Esophagus muscularis mucosa (tissue), 4 donors: ENCODE results near the gene DIP2B. TPM values are rescaled to one million over a fixed set of nuclear protein-coding genes. Genes with fewer than 3 reads are reported as not detected.
A peak's percentile ranks its signal among the peaks of the same experiment; 100 is the strongest.
"Not testable (repeated sequence)": the region's sequence is repeated elsewhere in the genome, so short reads cannot be mapped to it uniquely, and the experiment has no call there.

ENCODE experiments used
- DNase-seq: peaks from one replicate; pipeline ENCODE4 v3.0.0-alpha.2; 2017; ENCODE audit errors: extremely low spot score
- H3K27ac ChIP-seq, 4 donors: fragments of 200-600 bp; sonication (generic); replicated peaks in 1 of 4; 1 replicate in 3 of 4; 2 replicates in 1 of 4; pipeline ENCODE4 v1.5.1; 2016 to 2019; ENCODE audit warnings: mild to moderate bottlenecking in 1 of 4
- H3K27me3 ChIP-seq, 4 donors: fragments of 200-600 bp; sonication (generic); one replicate each; pipeline versions ENCODE4 v1.5.1 to v1.6.0; 2016 to 2019
- H3K36me3 ChIP-seq, 4 donors: fragments of 200-600 bp; sonication (generic); one replicate each; pipeline ENCODE4 v1.5.1; 2016 to 2019
- H3K4me1 ChIP-seq, 4 donors: fragments of 200-600 bp; sonication (generic); one replicate each; pipeline ENCODE4 v1.5.1; 2016 to 2019
- H3K4me3 ChIP-seq, 4 donors: fragments of 200-600 bp; sonication (generic); 1 replicate in 2 of 4; 2 replicates in 2 of 4; pipeline ENCODE4 v1.5.1; 2016 to 2019; ENCODE audit warnings: mild to moderate bottlenecking in 4 of 4, moderate library complexity in 1 of 4
- H3K9me3 ChIP-seq, 4 donors: fragments of 200-600 bp; sonication (generic); 1 replicate in 3 of 4; 2 replicates in 1 of 4; pipeline ENCODE4 v1.5.1; 2016 to 2019
- EP300 ChIP-seq: sonication (generic); formaldehyde crosslinking; IDR thresholded peaks from one replicate; pipeline ENCODE4 v1.6.1; 2017; ENCODE audit warnings: antibody characterized with exemption
- POLR2A ChIP-seq: fragments of 450-650 bp; IDR thresholded peaks from one replicate; pipeline ENCODE4 v1.6.1; 2017; ENCODE audit warnings: antibody characterized with exemption, moderate library complexity, mild to moderate bottlenecking, low read depth
- POLR2AphosphoS5 ChIP-seq, 2 donors: sonication (generic); formaldehyde crosslinking; IDR thresholded peaks; one replicate each; pipeline ENCODE4 v1.6.1; 2017; ENCODE audit warnings: antibody characterized with exemption in 2 of 2
- WGBS: methylation state at CpG from one replicate; pipeline ENCODE4 v1.1.5; 2018; 5-methylcytosine and 5-hydroxymethylcytosine counted together
- intact Hi-C: fragments of 100-400 bp; cut with DNase I; formaldehyde crosslinking; loops from one replicate; pipeline ENCODE4 v1.15.1; 2023
- total RNA-seq, 4 donors: library from RNA; depleted of rRNA; stranded (reverse); fragments of >200 nt; gene quantifications; one replicate each; pipeline versions ENCODE4 v1.1.0 to v1.2.1, GENCODE V29; 2016
- TF ChIP-seq, protein P1 (sequence below), 3 experiments: fragments of 200-600 bp in 2 of 3; fragments of 450-650 bp in 1 of 3; sonication (generic) in 2 of 3; IDR thresholded peaks; one replicate each; pipeline ENCODE4 v1.5.1; 2017 to 2019; ENCODE audit warnings: antibody characterized with exemption in 3 of 3, mild to moderate bottlenecking in 2 of 3, moderate library complexity in 1 of 3

Gene DIP2B
- total RNA-seq, 4 donors from 2014 or later: 18.7 to 23.0 (median 20.6) TPM

DNA sequence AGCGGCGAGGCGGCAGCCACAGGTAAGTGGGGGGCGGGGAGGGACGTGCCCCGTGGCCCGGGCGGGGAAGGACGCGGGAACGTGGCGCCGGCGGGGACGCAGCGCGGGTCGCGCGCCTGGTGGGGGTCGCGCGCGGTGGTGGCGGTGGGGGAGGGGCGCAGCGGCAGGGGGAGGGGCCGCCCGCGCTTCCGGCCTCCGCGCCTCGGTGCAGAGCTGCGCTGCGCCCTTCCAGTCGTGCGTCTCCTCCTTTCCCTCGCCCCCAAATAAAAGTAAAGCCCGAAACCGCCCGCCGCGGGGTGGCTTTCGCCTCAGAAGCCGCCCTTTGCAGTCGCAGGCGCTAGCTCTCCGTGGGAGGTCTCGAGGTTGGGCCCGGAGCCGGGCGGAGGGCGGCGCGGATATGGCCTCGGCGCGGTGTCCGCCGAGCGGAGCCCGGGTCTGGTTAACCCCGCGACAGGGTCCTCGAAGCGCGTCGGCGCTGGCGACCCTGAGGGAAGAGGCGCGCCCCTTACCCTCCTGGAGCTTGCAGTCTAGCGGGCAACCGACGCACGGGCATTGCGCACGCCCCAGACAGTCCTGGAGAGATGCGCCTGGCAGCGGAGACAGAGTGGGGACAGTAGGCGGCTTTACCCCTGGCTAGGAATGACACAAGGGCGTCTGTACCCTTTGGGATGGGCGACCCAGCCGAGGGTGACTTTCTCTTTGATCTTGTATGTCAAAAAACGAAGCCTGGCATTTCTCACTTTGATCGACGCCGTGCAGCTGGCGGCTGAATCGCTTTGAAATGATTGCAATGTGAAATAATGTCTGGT is 259.7 kb downstream of the DIP2B start:
- Histone ChIP-seq H3K27me3 (no peaks in the 10 kb centered on the region), H3K27ac (peak overlapping the region; percentile 98 to 99 (median 98)), H3K4me3 (peak overlapping the region; percentile 88 to 100 (median 97)), H3K36me3 (no peaks in the 10 kb centered on the region), H3K9me3 (no peaks in the 10 kb centered on the region), H3K4me1 (peaks cover 21 to 52% (median 43%) of the 10 kb centered on the region in 4 donors)
- WGBS: 0% methylated on average over 18 of the region's 91 CpGs
- TF ChIP-seq POLR2A (no peak), EP300 (no peak), POLR2AphosphoS5 (IDR thresholded peaks at IDR 0.05) (no peak)
- TF ChIP-seq, protein P1, sequence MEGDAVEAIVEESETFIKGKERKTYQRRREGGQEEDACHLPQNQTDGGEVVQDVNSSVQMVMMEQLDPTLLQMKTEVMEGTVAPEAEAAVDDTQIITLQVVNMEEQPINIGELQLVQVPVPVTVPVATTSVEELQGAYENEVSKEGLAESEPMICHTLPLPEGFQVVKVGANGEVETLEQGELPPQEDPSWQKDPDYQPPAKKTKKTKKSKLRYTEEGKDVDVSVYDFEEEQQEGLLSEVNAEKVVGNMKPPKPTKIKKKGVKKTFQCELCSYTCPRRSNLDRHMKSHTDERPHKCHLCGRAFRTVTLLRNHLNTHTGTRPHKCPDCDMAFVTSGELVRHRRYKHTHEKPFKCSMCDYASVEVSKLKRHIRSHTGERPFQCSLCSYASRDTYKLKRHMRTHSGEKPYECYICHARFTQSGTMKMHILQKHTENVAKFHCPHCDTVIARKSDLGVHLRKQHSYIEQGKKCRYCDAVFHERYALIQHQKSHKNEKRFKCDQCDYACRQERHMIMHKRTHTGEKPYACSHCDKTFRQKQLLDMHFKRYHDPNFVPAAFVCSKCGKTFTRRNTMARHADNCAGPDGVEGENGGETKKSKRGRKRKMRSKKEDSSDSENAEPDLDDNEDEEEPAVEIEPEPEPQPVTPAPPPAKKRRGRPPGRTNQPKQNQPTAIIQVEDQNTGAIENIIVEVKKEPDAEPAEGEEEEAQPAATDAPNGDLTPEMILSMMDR (IDR thresholded peaks at IDR 0.05): no peak
- intact Hi-C loops: loop anchor here (2.0 to 5.0 kb wide), 3 partner anchors 63 to 222 kb away; a partner anchor contains a TSS
- DNase-seq: no peak

DNA sequence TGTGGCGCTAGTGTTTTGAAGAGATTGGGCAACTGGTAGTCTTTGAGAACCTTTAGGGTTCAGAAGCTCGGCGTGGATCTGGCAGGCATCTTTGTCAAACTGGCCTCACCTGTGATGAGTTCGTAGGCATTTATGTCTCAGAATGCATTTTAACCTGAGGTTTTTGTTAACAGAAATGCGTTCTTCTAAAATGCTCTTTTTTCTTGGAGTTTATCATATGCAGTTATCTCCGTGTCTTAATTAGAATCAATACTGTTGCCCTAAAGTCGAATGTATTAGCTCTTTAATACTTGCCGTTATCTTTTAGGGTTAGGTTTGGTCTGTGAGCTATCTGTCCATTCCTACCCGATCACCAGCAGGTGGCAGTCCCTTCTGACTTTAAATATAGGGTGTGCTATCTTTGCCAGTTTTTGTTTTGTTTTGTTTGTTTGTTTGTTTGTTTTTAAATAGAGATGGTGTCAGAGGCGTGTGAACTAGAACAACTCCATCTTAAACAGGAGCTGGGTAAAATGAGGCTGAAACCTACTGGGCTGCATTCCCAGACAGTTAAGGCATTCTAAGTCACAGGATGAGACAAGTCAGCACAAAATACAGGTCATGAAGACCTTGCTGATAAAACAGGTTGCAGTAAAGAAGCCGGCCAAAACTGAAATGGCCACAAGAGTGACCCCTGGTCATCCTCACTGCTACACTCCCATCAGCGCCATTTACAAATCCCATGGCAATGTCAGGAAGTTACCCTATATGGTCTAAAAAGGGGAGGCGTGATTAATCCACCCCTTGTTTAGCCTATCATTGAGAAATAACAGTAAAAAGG is 260.5 kb downstream of the DIP2B start:
- Histone ChIP-seq H3K4me1 (peaks cover 21 to 52% (median 43%) of the 10 kb centered on the region in 4 donors), H3K27ac (peak overlapping the region; percentile 98 to 99 (median 98)), H3K4me3 (peak overlapping the region; percentile 88 to 100 (median 97)), H3K27me3 (no peaks in the 10 kb centered on the region), H3K36me3 (peaks cover 0 to 3% (median 0%) of the 10 kb centered on the region in 4 donors), H3K9me3 (no peaks in the 10 kb centered on the region)
- WGBS: 15% methylated on average over 13 of the region's 13 CpGs
- intact Hi-C loops: loop anchor here (2.0 to 5.0 kb wide), 3 partner anchors 62 to 221 kb away; a partner anchor contains a TSS
- TF ChIP-seq, protein P1 (IDR thresholded peaks at IDR 0.05): peak; percentile 55 to 69 (median 68)
- no peak for TF ChIP-seq POLR2A
- DNase-seq: no peak

DNA sequence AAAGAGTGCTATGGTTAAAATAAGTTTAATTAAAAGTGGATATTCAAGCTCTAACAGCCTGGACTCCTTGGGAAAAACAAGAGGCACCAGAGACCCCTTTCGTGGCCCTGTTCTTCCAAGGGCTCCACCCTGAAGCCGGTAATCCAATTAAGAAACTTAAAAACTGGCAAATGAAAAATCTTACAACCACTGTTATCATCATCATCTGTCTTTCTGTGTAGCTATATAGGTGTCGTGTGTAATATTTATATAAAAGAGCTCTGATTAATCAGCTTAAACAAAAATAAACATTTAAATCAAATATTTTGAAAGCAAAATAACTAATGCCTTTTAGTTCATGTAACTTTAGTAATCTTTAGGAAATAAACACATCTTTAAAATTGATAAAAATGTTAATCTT is 263.6 kb downstream of the DIP2B start:
- TF ChIP-seq EP300: no peak
- TF ChIP-seq, protein P1 (IDR thresholded peaks at IDR 0.05): no peak
- no peak for TF ChIP-seq POLR2A
- TF ChIP-seq POLR2AphosphoS5 (IDR thresholded peaks at IDR 0.05): no peak
- Histone ChIP-seq H3K27me3 (no peaks in the 10 kb centered on the region), H3K27ac (no peak overlapping the region), H3K9me3 (no peaks in the 10 kb centered on the region), H3K4me1 (peaks cover 12 to 42% (median 31%) of the 10 kb centered on the region in 4 donors), H3K4me3 (no peak overlapping the region), H3K36me3 (peaks cover 3 to 20% (median 9%) of the 10 kb centered on the region in 4 donors)
- intact Hi-C loops: loop anchor here (5.0 kb wide), 2 partner anchors 59 to 159 kb away; a partner anchor contains a TSS
- DNase-seq: no peak
- WGBS: 79% methylated on average over 3 of the region's 3 CpGs

DNA sequence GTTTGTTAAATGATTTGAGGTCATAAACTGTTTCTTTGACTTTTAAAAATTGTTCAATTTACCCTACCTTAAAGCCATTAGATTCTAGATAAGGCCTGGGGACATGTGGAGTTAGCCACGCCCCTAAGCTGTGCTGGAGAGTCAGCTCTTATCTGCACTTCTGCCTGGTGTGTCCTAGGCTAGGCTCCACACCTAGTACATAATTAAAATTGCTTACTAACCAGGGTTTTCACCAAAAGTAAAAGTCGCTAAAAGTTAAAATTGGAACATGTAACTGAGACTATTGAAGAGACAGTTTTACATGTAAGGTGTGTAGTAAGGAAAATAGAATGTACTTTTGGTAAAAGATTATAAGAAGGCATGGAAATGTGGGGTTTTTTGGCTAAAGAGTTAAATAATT is 264.0 kb downstream of the DIP2B start:
- WGBS: 96% methylated on average over 2 of the region's 2 CpGs
- Histone ChIP-seq H3K36me3 (peaks cover 3 to 20% (median 9%) of the 10 kb centered on the region in 4 donors), H3K4me1 (peaks cover 12 to 42% (median 31%) of the 10 kb centered on the region in 4 donors)
- DNase-seq, H3K9me3 ChIP-seq, H3K27ac ChIP-seq, H3K27me3 ChIP-seq, H3K4me3 ChIP-seq: not testable (repeated sequence)
- intact Hi-C loops: loop anchor here (5.0 kb wide), 2 partner anchors 58 to 158 kb away; a partner anchor contains a TSS

DNA sequence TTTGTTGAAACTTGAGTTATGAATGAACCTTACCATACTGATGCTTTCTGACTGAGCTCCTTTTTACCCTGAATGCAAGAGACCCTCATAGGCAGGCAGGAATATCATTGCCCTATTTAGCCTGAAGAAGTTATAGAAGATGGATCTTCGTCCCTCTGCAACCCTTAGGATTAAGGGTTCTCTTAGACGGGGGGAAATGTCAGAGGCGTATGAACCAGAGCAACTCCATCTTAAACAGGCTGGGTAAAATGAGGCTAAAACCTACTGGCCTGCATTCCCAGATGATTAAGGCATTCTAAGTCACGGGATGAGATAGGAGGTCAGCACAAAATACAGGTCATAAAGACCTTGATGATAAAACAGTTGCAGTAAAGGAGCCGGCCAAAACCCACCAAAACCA is 266.6 kb downstream of the DIP2B start:
- Histone ChIP-seq H3K27ac (no peak overlapping the region), H3K9me3 (no peaks in the 10 kb centered on the region), H3K4me1 (peaks cover 0 to 27% (median 16%) of the 10 kb centered on the region in 4 donors), H3K27me3 (no peaks in the 10 kb centered on the region), H3K36me3 (peaks cover 3 to 20% (median 9%) of the 10 kb centered on the region in 4 donors), H3K4me3 (no peak overlapping the region)
- intact Hi-C loops: no loop called here
- no peak for DNase-seq
- TF ChIP-seq, protein P1 (IDR thresholded peaks at IDR 0.05): no peak
- no peak for TF ChIP-seq POLR2A
- TF ChIP-seq EP300: no peak
- no peak for TF ChIP-seq POLR2AphosphoS5 (IDR thresholded peaks at IDR 0.05)
- WGBS: 93% methylated on average over 5 of the region's 5 CpGs
